Smooth muscle cell of the pulmonary artery (primary cell): ENCODE data around the gene EDDM13. TPM values are rescaled to one million over a fixed set of nuclear protein-coding genes. Genes with fewer than 3 reads are reported as not detected.

Experiments
- total RNA-seq: library from RNA; depleted of rRNA; stranded (reverse); fragments of >200 nt; gene quantifications from 2 replicates; pipeline ENCODE4 v1.2.3, GENCODE V29; 2014

The EDDM13 gene
- not detected in 2 replicates for total RNA-seq

GRCh38 chr19:56272161-56272798 lies at the start of gene EDDM13:
Gene EDDM13, plus strand, starts transcription at chr19:56272748. Its CDS starts 87 bp downstream, at chr19:56272835.

GRCh38 chr19:56314381-56315076 lies 42.0 kb downstream of the EDDM13 start, which contains the start of gene ZSCAN5A:
Gene ZSCAN5A, minus strand, starts transcription at chr19:56314839. Its CDS starts 89,793 bp downstream, at chr19:56225046.

Other genes with a start within 250 kb of the EDDM13 start
- 26.9 and 38.1 TPM in 2 replicates for gene ZNF787, start 151.5 kb upstream of the EDDM13 start, total RNA-seq
- gene ZNF444, start 131.5 kb upstream of the EDDM13 start, total RNA-seq = 18.3 and 19.0 TPM in 2 replicates
- not detected in 2 replicates for gene GALP, start 96.7 kb upstream of the EDDM13 start, total RNA-seq
- gene ZSCAN5B, start 75.0 kb upstream of the EDDM13 start, total RNA-seq = not detected in 2 replicates
- gene ZSCAN5C, start 70.5 kb upstream of the EDDM13 start, total RNA-seq = not detected in 2 replicates
- gene ZSCAN5A, start 42.1 kb downstream of the EDDM13 start, total RNA-seq = 5.2 and 8.9 TPM in 2 replicates
- 3.1 TPM in 2 replicates for gene ZNF582, start 120.8 kb downstream of the EDDM13 start, total RNA-seq
- 3.9 and 4.7 TPM in 2 replicates for gene ZNF583, start 131.6 kb downstream of the EDDM13 start, total RNA-seq
- gene ZNF667, start 204.6 kb downstream of the EDDM13 start, total RNA-seq = 7.8 and 12.9 TPM in 2 replicates
- gene ZNF471, start 235.1 kb downstream of the EDDM13 start, total RNA-seq = 6.7 and 7.1 TPM in 2 replicates